Thyroid gland (tissue), 4 donors: ENCODE data around the gene FST.

Experiments used
- CTCF ChIP-seq, 6 experiments: fragments of 200-600 bp in 3 of 6; fragments of 450-650 bp in 3 of 6; sonication (generic) in 3 of 6; IDR thresholded peaks; one replicate each; pipeline ENCODE4 v1.5.1; 2016 to 2019; ENCODE audit warnings: antibody characterized with exemption in 6 of 6, mild to moderate bottlenecking in 2 of 6, inconsistent platforms in 1 of 6, moderate library complexity in 1 of 6
- POLR2A ChIP-seq, 2 donors: fragments of 450-650 bp; IDR thresholded peaks; one replicate each; pipeline ENCODE4 v1.6.1; 2017; ENCODE audit warnings: antibody characterized with exemption in 2 of 2, mild to moderate bottlenecking in 2 of 2, moderate library complexity in 1 of 2

- TF ChIP-seq POLR2A (IDR thresholded peaks at IDR 0.05) (no peak), CTCF (IDR thresholded peaks at IDR 0.05) (no peak)
Observed at GRCh38 chr5:53520813-53521212, 40.4 kb downstream of the FST start.
